Erythroblast (primary cell): ENCODE results near the gene TICRR.

Experiments
- GATA1 ChIP-seq: IDR thresholded peaks from 2 replicates; pipeline ENCODE4 v1.6.1; 2011; ENCODE audit warnings: low read depth, mild to moderate bottlenecking, control low read depth, low read length, moderate library complexity
- POLR2A ChIP-seq: IDR thresholded peaks from 2 replicates; pipeline ENCODE4 v1.6.1; 2011; ENCODE audit warnings: mild to moderate bottlenecking, low read length

DNA sequence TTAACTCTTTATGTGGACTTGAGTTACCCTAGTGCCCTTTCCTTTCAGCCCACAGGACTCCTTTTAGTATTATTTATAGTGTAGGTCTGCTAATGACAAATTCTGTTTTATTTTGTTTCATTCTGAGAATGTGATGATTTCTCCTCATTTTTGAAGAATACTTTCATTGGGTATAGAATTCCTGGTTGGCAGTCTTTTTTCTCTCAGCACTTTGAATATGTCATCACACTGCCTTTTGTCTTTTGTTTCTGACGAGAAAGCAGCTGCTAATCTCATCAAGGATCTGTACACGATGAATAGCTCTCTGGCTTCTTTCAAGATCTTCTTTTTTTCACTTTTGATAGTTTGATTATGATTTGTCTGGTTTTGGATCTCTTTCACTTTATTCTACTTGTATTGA is 37.8 kb downstream of the TICRR start:
- no peak for TF ChIP-seq POLR2A
- no peak for TF ChIP-seq GATA1
